Cardiac muscle cell (in vitro differentiated cells and primary cell): Measurements from ENCODE around the gene DTHD1. TPM values are rescaled to one million over a fixed set of nuclear protein-coding genes. Genes with fewer than 3 reads are reported as not detected.

ENCODE experiments used
- DNase-seq, 2 donors: peaks; one replicate each; pipeline versions ENCODE4 v3.0.0 to v3.0.0-alpha.2; 2010 to 2017; ENCODE audit warnings: low read depth in 1 of 2, low spot score in 1 of 2
- H3K27ac ChIP-seq: fragments of 200-600 bp; sonication (generic); 2 replicates; pipeline ENCODE4 v1.5.1; 2016
- H3K27me3 ChIP-seq: fragments of 200-600 bp; sonication (generic); 2 replicates; pipeline ENCODE4 v1.6.0; 2016; ENCODE audit warnings: control low read depth
- H3K36me3 ChIP-seq: fragments of 200-600 bp; sonication (generic); 2 replicates; pipeline ENCODE4 v1.5.1; 2016; ENCODE audit warnings: control low read depth
- H3K4me1 ChIP-seq: fragments of 200-600 bp; sonication (generic); 2 replicates; pipeline ENCODE4 v1.8.1; 2017; ENCODE audit warnings: low read depth, mild to moderate bottlenecking, mixed run types
- H3K4me3 ChIP-seq: fragments of 200-600 bp; sonication (generic); 2 replicates; pipeline ENCODE4 v1.5.1; 2016; ENCODE audit warnings: mild to moderate bottlenecking
- H3K9me3 ChIP-seq: fragments of 200-600 bp; sonication (generic); 2 replicates; pipeline ENCODE4 v1.5.1; 2017; ENCODE audit warnings: low read depth, mild to moderate bottlenecking, control low read depth
- polyA plus RNA-seq: library from polyadenylated mRNA; unstranded; fragments of >200 nt; fragmentation: Nextera tagmentation; extraction: Ambion mirVana; gene quantifications from 2 replicates; pipeline ENCODE4 v1.2.1, GENCODE V29; 2016
- total RNA-seq: library from RNA; depleted of rRNA; stranded (reverse); fragments of >200 nt; gene quantifications from 2 replicates; pipeline ENCODE4 v1.2.3, GENCODE V29; 2016
- TF ChIP-seq, protein P1 (sequence below): IDR thresholded peaks from 2 replicates; pipeline ENCODE4 v1.5.1; 2012; ENCODE audit warnings: low read depth, mild to moderate bottlenecking, low read length

DTHD1 gene
- total and polyA plus RNA-seq, 2 experiments from 2014 or later = not detected

DNA sequence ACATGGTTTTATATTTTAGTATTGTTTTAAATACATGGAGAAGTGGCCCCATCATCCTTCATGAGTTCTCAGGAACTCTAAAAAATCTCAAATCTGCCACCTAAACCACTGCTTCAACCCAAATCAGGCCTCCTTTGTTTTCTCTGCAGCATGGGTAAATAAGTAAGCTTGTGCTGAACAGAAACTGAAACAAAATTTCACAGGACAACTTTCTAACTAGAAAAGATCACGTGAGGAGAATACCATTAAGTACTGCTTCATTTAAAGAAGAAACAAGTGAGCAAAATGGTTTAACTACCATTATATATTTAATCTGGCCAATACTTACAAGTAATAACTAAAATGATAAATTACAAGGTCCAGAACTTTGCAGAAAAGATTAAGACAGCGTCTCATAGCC, 39.6 kb upstream of the DTHD1 start:
- Histone ChIP-seq H3K36me3 (no peaks in the 10 kb centered on the region), H3K4me1 (no peaks in the 10 kb centered on the region), H3K9me3 (no peaks in the 10 kb centered on the region), H3K27me3 (peaks cover 26% of the 10 kb centered on the region), H3K27ac (no peak overlapping the region), H3K4me3 (no peak overlapping the region)
- TF ChIP-seq, protein P1, sequence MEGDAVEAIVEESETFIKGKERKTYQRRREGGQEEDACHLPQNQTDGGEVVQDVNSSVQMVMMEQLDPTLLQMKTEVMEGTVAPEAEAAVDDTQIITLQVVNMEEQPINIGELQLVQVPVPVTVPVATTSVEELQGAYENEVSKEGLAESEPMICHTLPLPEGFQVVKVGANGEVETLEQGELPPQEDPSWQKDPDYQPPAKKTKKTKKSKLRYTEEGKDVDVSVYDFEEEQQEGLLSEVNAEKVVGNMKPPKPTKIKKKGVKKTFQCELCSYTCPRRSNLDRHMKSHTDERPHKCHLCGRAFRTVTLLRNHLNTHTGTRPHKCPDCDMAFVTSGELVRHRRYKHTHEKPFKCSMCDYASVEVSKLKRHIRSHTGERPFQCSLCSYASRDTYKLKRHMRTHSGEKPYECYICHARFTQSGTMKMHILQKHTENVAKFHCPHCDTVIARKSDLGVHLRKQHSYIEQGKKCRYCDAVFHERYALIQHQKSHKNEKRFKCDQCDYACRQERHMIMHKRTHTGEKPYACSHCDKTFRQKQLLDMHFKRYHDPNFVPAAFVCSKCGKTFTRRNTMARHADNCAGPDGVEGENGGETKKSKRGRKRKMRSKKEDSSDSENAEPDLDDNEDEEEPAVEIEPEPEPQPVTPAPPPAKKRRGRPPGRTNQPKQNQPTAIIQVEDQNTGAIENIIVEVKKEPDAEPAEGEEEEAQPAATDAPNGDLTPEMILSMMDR = no peak
- no peak for DNase-seq

DNA sequence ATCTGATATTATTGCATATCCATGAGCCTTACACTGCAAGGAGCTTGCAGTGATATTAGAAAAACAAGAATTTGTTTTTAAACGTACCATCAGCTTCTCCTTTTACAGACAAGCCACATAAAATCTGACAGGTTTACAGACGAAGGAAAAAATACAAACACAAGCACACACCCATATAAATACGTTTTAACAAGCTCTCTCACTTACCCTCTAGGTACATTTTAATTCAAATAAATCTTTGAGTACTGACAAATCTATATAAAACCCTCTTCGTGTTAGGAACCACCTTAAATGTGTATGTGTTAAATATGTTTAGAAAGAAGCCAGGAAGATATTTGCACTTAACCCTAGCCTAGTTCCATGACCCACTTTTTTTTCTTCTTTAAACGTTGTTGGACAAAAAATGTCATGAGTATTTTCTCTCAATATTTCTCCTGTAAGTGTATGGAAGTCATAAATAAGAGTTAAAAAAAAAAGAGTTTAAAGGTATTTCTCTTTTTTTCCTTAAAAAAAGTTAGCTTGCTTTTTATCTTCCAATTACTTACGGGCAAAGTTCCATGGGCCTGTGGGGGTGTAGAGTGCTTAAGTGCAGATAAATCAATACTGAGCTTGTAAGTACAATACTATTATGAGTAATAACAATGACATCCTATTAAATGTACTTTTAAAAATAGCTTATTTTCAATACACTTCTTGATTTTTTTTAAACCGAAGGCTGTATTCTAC, 38.6 kb upstream of the DTHD1 start:
- peaks cover 30% of the 10 kb centered on the region for H3K27me3 ChIP-seq
- no peaks in the 10 kb centered on the region for H3K36me3 ChIP-seq
- H3K27ac ChIP-seq = no peak overlapping the region
- no peaks in the 10 kb centered on the region for H3K4me1 ChIP-seq
- no peaks in the 10 kb centered on the region for H3K9me3 ChIP-seq
- no peak overlapping the region for H3K4me3 ChIP-seq
- DNase-seq = no peak
- TF ChIP-seq, protein P1 = no peak

DNA sequence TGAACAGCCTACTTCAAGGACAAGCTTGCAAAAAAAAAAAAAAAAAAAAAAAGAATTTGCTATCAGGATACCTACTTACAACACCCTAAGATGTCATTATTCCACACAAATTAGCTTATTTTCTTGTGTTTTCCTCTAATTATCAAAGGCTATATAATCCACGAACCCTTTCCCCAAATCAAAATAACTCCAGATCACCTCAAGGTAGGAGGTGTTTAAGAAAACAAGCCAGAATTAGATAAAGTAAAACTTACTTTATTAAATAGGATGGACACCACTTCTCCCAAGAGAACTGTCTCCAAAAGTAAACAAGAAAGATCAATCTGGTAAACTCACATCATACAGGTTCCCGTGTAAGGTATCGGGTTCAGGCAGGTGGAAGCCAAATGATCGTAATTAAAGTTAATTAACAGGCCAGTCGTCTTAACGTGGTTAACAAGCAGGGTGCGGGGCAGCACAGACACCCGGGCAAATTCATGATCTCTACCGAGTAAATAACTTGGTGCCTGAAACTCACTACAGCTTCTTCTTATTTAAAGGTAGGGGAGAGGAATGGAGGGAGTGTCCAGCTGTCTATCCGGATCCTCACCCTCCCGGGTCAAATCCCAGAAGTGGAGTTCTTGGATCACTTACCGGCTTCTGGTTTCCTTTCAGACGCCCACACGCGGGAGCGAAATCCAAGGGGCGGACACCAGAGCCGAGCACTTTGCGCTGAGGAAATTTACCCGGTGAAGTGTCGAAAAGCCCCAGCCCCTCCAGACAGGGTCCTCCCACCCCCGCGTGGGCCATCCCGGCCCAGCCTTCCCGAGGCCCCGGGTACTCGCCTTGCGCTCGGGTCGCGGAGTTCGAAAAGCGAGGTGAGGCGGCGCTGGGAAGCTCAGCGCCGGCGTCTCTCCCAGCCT, 37.8 kb upstream of the DTHD1 start:
- no peaks in the 10 kb centered on the region for H3K9me3 ChIP-seq
- DNase-seq = peak in 1 of 2 donors; percentile 20
- TF ChIP-seq, protein P1 = no peak
- no peaks in the 10 kb centered on the region for H3K36me3 ChIP-seq
- H3K27ac ChIP-seq = no peak overlapping the region
- H3K4me1 ChIP-seq = no peaks in the 10 kb centered on the region
- H3K27me3 ChIP-seq = peaks cover 30% of the 10 kb centered on the region
- peak overlapping the region; percentile 76 for H3K4me3 ChIP-seq

DNA sequence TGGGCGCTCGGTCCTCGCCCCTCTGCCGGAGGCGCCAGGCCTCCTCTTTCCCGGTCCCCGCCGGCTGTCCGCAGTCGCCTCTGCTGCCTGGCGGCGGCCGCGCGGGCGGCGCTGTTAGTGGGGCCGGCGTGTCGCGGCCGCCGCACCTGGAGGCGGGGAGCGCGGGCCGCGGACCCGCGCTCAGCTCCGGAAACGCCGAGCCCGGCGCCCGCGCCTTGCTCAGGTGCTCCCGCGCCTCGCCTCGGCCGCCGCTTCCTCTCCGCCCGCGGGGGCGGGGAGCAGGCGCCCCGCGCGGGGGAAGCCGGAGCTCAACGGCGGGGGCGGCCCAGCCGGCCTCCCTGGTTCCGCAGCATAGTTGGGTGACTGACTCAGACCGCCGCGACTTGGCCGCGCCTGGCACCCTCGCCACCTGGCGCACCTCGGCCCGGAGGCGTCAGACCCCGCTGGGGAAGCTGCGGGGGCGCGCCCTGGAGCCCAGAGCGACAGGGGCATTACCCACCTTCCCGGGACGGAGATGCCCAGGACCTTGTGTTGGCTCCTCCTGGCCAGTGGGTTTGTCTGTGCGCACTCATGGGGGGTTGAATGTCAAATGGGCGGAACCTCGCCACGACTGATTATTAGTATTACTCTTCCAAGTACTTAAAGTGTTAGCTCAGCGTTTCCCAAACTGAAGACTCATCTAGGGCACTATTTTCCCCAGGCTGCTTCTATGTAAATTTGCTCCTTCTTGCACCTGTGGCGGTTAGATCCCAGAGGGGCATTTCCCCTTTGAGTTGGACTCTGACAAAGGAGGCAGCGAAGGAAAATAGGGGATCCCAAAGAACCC, 36.9 kb upstream of the DTHD1 start, which contains the start of gene ARAP2:
TSS of gene ARAP2 (minus strand) at position 258 of the 826 bp plus-strand sequence. CDS start 15,028 bp downstream, outside the sequence.
- TF ChIP-seq, protein P1 = no peak
- Histone ChIP-seq H3K4me3 (peak within 1 kb of the TSS; percentile 76), H3K27me3 (peaks cover 30% of the 10 kb centered on the region), H3K36me3 (no peaks in the 10 kb centered on the region), H3K9me3 (no peaks in the 10 kb centered on the region), H3K27ac (no peak within 1 kb of the TSS), H3K4me1 (no peaks in the 10 kb centered on the region)
- peak; percentile 12 to 73 for DNase-seq

DNA sequence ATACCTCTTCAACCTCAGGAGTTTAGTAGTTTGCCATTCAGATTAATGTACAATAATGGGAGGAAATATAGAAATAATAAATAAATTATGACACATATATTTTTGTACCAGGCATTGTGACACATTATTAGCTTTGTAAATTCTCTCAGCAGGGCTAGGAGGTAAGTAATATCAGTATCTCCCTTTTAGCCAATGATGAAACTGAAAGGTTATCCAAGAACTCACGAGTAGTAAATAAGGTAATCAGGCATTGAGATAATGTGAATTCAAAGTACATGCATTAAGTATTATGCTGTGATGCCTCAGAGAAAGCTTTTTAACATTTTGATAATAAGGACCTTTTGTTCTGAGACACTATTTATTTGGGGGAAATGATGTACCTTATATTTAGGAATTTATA, 31.8 kb upstream of the DTHD1 start:
- Histone ChIP-seq H3K27me3 (peaks cover 15% of the 10 kb centered on the region), H3K9me3 (no peaks in the 10 kb centered on the region), H3K36me3 (no peaks in the 10 kb centered on the region), H3K4me3 (no peak overlapping the region), H3K27ac (no peak overlapping the region), H3K4me1 (no peaks in the 10 kb centered on the region)
- DNase-seq = no peak
- TF ChIP-seq, protein P1 = no peak
